ENCODE data around the gene SLC5A6. TPM values are rescaled to one million over a fixed set of nuclear protein-coding genes. Genes with fewer than 3 reads are reported as not detected.

SLC5A6 gene
- polyA plus RNA-seq, 1 donor (not counting 4 experiments of a cell fraction or from before 2014, with no cell fraction given) = 60.4 TPM

- Histone ChIP-seq H3K27me3 (ENCODE audit: control insufficient read depth, extremely low read depth, insufficient read depth, low read length) (no peaks in the 10 kb centered on the region), H3K9me1 (ENCODE audit: control insufficient read depth, extremely low read depth, insufficient read depth, low read length) (no peaks in the 10 kb centered on the region), H3K79me2 (ENCODE audit: control insufficient read depth, insufficient read depth, low read length) (no peaks in the 10 kb centered on the region), H3K4me1 (ENCODE audit: control insufficient read depth, extremely low read depth, insufficient read depth, low read length) (no peaks in the 10 kb centered on the region), H3K4me2 (ENCODE audit: control insufficient read depth, extremely low read depth, insufficient read depth, low read depth, low read length) (no peak overlapping the region), H3K9me3 (ENCODE audit: control insufficient read depth, low read depth, low read length) (no peaks in the 10 kb centered on the region), H2AFZ (ENCODE audit: control insufficient read depth, low read length) (no peak overlapping the region), H3K9ac (ENCODE audit: control insufficient read depth, extremely low read depth, insufficient read depth, low read length) (no peak overlapping the region), H4K20me1 (ENCODE audit: control insufficient read depth, extremely low read depth, insufficient read depth, low read length) (no peaks in the 10 kb centered on the region), H3K36me3 (ENCODE audit: control insufficient read depth in 2 of 2, extremely low read depth in 1 of 2, insufficient read depth in 2 of 2, low read length in 2 of 2) (peaks cover 43 to 57% of the 10 kb centered on the region in 2 experiments), H3K4me3 (ENCODE audit: control insufficient read depth in 2 of 3, extremely low read depth in 1 of 3, insufficient read depth in 2 of 3, low read depth in 1 of 3, low read length in 3 of 3) (no peak overlapping the region), H3K27ac (ENCODE audit: control insufficient read depth, insufficient read depth, low read length) (no peak overlapping the region)
- TF ChIP-seq EZH2 (IDR thresholded peaks at IDR 0.05; ENCODE audit: low read length) (no peak), CTCF (optimal IDR thresholded peaks at IDR 0.05 in 1 of 3, IDR thresholded peaks at IDR 0.05 in 1 of 3, conservative IDR thresholded peaks at IDR 0.05 in 1 of 3; ENCODE audit: extremely low read depth in 1 of 3, insufficient read depth in 2 of 3, low read length in 3 of 3) (no peak)
- no peak for FAIRE-seq
- DNase-seq (ENCODE audit: low read depth, low spot score) = no peak
- dilution Hi-C loops (cut with MboI; ENCODE audit: extremely low pct_ligation_motif_present, low sequenced_read_pairs) = no loop called here
Measured at GRCh38 chr2:27231921-27232320, 19.9 kb upstream of the SLC5A6 start.

DNA sequence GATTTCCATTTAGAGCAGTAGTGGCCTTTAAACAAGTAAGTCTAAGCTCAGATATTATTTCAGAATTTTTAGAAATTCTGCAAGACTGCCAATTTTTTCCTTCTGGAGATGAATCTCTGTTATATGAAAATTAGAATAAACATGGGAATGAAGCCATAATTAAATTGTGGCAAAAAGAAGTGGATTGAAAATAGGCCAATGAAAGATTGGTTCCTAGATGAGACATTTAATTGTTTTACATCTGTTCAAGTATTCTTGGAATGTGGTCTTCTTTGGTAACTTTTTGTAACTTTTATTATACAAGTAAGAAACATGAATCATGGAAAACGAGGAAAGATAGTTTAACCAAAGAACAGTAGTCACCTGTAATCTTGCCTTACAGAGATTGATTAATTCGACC is 15.4 kb upstream of the SLC5A6 start:
- Histone ChIP-seq H3K4me3 (ENCODE audit: control insufficient read depth in 2 of 3, extremely low read depth in 1 of 3, insufficient read depth in 2 of 3, low read depth in 1 of 3, low read length in 3 of 3) (no peak overlapping the region), H3K79me2 (ENCODE audit: control insufficient read depth, insufficient read depth, low read length) (peaks cover under 1% of the 10 kb centered on the region), H4K20me1 (ENCODE audit: control insufficient read depth, extremely low read depth, insufficient read depth, low read length) (peaks cover 3% of the 10 kb centered on the region), H3K4me1 (ENCODE audit: control insufficient read depth, extremely low read depth, insufficient read depth, low read length) (no peaks in the 10 kb centered on the region), H2AFZ (ENCODE audit: control insufficient read depth, low read length) (no peak overlapping the region), H3K9ac (ENCODE audit: control insufficient read depth, extremely low read depth, insufficient read depth, low read length) (no peak overlapping the region), H3K36me3 (ENCODE audit: control insufficient read depth in 2 of 2, extremely low read depth in 1 of 2, insufficient read depth in 2 of 2, low read length in 2 of 2) (peaks cover 44 to 65% of the 10 kb centered on the region in 2 experiments), H3K9me1 (ENCODE audit: control insufficient read depth, extremely low read depth, insufficient read depth, low read length) (no peaks in the 10 kb centered on the region), H3K27ac (ENCODE audit: control insufficient read depth, insufficient read depth, low read length) (no peak overlapping the region), H3K27me3 (ENCODE audit: control insufficient read depth, extremely low read depth, insufficient read depth, low read length) (no peaks in the 10 kb centered on the region), H3K9me3 (ENCODE audit: control insufficient read depth, low read depth, low read length) (no peaks in the 10 kb centered on the region), H3K4me2 (ENCODE audit: control insufficient read depth, extremely low read depth, insufficient read depth, low read depth, low read length) (no peak overlapping the region)
- TF ChIP-seq CTCF (optimal IDR thresholded peaks at IDR 0.05 in 1 of 3, IDR thresholded peaks at IDR 0.05 in 1 of 3, conservative IDR thresholded peaks at IDR 0.05 in 1 of 3; ENCODE audit: extremely low read depth in 1 of 3, insufficient read depth in 2 of 3, low read length in 3 of 3) (no peak), EZH2 (IDR thresholded peaks at IDR 0.05; ENCODE audit: low read length) (no peak)
- DNase-seq (ENCODE audit: low read depth, low spot score) = no peak
- FAIRE-seq = no peak
- dilution Hi-C loops (cut with MboI; ENCODE audit: extremely low pct_ligation_motif_present, low sequenced_read_pairs) = no loop called here

All from keratinocyte (primary cell).